H1 (cell line): ENCODE results near the gene OXCT2. TPM values are rescaled to one million over a fixed set of nuclear protein-coding genes. Genes with fewer than 3 reads are reported as not detected.

Source experiments
- CTCF ChIA-PET: fragments of 300-600 bp; sonication (Branson Sonifier 250); formaldehyde crosslinking; loops from one replicate; lab custom pipeline; 2021; ENCODE audit not compliant: partially characterized antibody; lab: Charles Lee
- POLR2A ChIA-PET: fragments of 300-600 bp; sonication (Branson Sonifier 250); formaldehyde crosslinking; loops from one replicate; lab custom pipeline; 2021; ENCODE audit warnings: inconsistent platforms; ENCODE audit not compliant: partially characterized antibody; lab: Charles Lee
- DNase-seq, 2 experiments: peaks; one replicate each; pipeline versions ENCODE4 v3.0.0 to v3.0.0-alpha.2; 2010 to 2022; ENCODE audit warnings: low spot score in 2 of 2, low read depth in 1 of 2, mixed read lengths in 1 of 2
- FAIRE-seq: peaks from 2 replicates; lab custom pipeline; 2011; peaks lifted over from hg19 to GRCh38; lab: Jason Lieb, UNC
- H2AFZ ChIP-seq: 2 replicates; pipeline ENCODE4 v1.8.1; 2012; ENCODE audit warnings: low read length, inconsistent platforms
- H2AK5ac ChIP-seq: 2 replicates; pipeline ENCODE4 v1.6.1; 2013; ENCODE audit warnings: low read depth, low read length
- H2BK120ac ChIP-seq: replicated peaks from 2 replicates; pipeline ENCODE3; 2013; ENCODE audit warnings: low read depth, low read length, inconsistent platforms
- H2BK12ac ChIP-seq: 2 replicates; pipeline ENCODE4 v1.6.1; 2013; ENCODE audit warnings: low read depth, low read length
- H2BK15ac ChIP-seq: 2 replicates; pipeline ENCODE4 v1.6.1; 2013; ENCODE audit warnings: low read length
- H2BK20ac ChIP-seq: 2 replicates; pipeline ENCODE4 v1.6.1; 2013; ENCODE audit warnings: low read length
- H2BK5ac ChIP-seq: 2 replicates; pipeline ENCODE4 v1.6.1; 2013; ENCODE audit warnings: low read depth, low read length
- H3K14ac ChIP-seq: 2 replicates; pipeline ENCODE4 v1.6.1; 2013; ENCODE audit warnings: inconsistent platforms; ENCODE audit not compliant: insufficient read length
- H3K18ac ChIP-seq: 2 replicates; pipeline ENCODE4 v1.6.1; 2013; ENCODE audit warnings: low read length; ENCODE audit errors: extremely low read depth
- H3K23ac ChIP-seq: 2 replicates; pipeline ENCODE4 v1.6.1; 2013; ENCODE audit warnings: inconsistent platforms; ENCODE audit not compliant: insufficient read length
- H3K23me2 ChIP-seq: 2 replicates; pipeline ENCODE4 v1.6.1; 2013; ENCODE audit warnings: low read depth, low read length
- H3K27ac ChIP-seq: 2 replicates; pipeline ENCODE4 v1.6.1; 2011; ENCODE audit warnings: low read depth, low read length, inconsistent platforms
- H3K27me3 ChIP-seq, 4 experiments: replicated peaks in 1 of 4; 1 replicate in 1 of 4; 2 replicates in 3 of 4; pipeline versions ENCODE4 v1.6.1 to v1.8.1; 2011 to 2013; ENCODE audit warnings: low read length in 3 of 4, mild to moderate bottlenecking in 3 of 4, inconsistent platforms in 2 of 4, mixed read lengths in 2 of 4, moderate library complexity in 1 of 4; ENCODE audit not compliant: control insufficient read depth in 3 of 4, insufficient read depth in 3 of 4; ENCODE audit errors: extremely low read depth in 1 of 4
- H3K36me3 ChIP-seq, 4 experiments: 2 replicates each; pipeline versions ENCODE4 v1.6.1 to v1.8.1; 2011 to 2013; ENCODE audit warnings: mild to moderate bottlenecking in 4 of 4, low read length in 3 of 4, moderate library complexity in 2 of 4, control low read depth in 1 of 4, inconsistent platforms in 1 of 4; ENCODE audit not compliant: insufficient read depth in 4 of 4, control insufficient read depth in 2 of 4
- H3K4ac ChIP-seq: replicated peaks from 2 replicates; pipeline ENCODE3; 2013; ENCODE audit warnings: low read length, low read depth, mixed read lengths, inconsistent platforms; ENCODE audit not compliant: insufficient read length
- H3K4me1 ChIP-seq, 4 experiments: replicated peaks in 1 of 4; 1 replicate in 1 of 4; 2 replicates in 3 of 4; pipeline versions ENCODE4 v1.6.1 to v1.8.1; 2011 to 2013; ENCODE audit warnings: low read length in 3 of 4, inconsistent platforms in 2 of 4, mixed read lengths in 1 of 4; ENCODE audit not compliant: insufficient read depth in 4 of 4, control insufficient read depth in 3 of 4
- H3K4me2 ChIP-seq, 2 experiments: 2 replicates each; pipeline versions ENCODE4 v1.6.1 to v1.8.1; 2011 to 2013; ENCODE audit warnings: low read depth in 2 of 2, low read length in 2 of 2, control low read depth in 1 of 2, inconsistent platforms in 1 of 2, mild to moderate bottlenecking in 1 of 2; ENCODE audit not compliant: insufficient read depth in 1 of 2
- H3K4me3 ChIP-seq, 4 experiments: fragments of 200-600, 300-600 bp in 1 of 4; sonication (generic), shearing (Covaris generic), sonication (Bioruptor Twin) in 1 of 4; 2 replicates each; pipeline versions ENCODE4 v1.5.1 to v1.8.1; 2011 to 2016; ENCODE audit warnings: low read length in 4 of 4, low read depth in 3 of 4, control low read depth in 2 of 4, inconsistent platforms in 2 of 4, mild to moderate bottlenecking in 2 of 4, mixed read lengths in 1 of 4, moderate library complexity in 1 of 4; ENCODE audit not compliant: insufficient read depth in 2 of 4; ENCODE audit errors: extremely low read depth in 1 of 4
- H3K56ac ChIP-seq: replicated peaks from 2 replicates; pipeline ENCODE3; 2013; ENCODE audit warnings: low read depth, mild to moderate bottlenecking, mixed read lengths, low read length, inconsistent platforms; ENCODE audit not compliant: insufficient read length
- H3K79me1 ChIP-seq: 2 replicates; pipeline ENCODE4 v1.6.1; 2013; ENCODE audit warnings: low read depth, low read length, control low read depth
- H3K79me2 ChIP-seq, 2 experiments: 2 replicates each; pipeline versions ENCODE4 v1.6.1 to v1.8.1; 2012 to 2013; ENCODE audit warnings: low read length in 2 of 2, mild to moderate bottlenecking in 2 of 2, inconsistent platforms in 1 of 2; ENCODE audit not compliant: insufficient read depth in 2 of 2, control insufficient read depth in 1 of 2
- H3K9ac ChIP-seq, 4 experiments: replicated peaks in 1 of 4; 1 replicate in 1 of 4; 2 replicates in 3 of 4; pipeline versions ENCODE4 v1.6.1 to v1.8.1; 2011 to 2013; ENCODE audit warnings: low read depth in 3 of 4, low read length in 3 of 4, control low read depth in 2 of 4, mild to moderate bottlenecking in 2 of 4, moderate library complexity in 2 of 4, inconsistent platforms in 1 of 4; ENCODE audit errors: extremely low read depth in 1 of 4
- H3K9me3 ChIP-seq, 2 experiments: 2 replicates each; pipeline versions ENCODE4 v1.6.1 to v1.8.1; 2012 to 2013; ENCODE audit warnings: mild to moderate bottlenecking in 2 of 2, moderate library complexity in 2 of 2, control low read depth in 1 of 2, inconsistent platforms in 1 of 2, low read depth in 1 of 2, low read length in 1 of 2, mixed read lengths in 1 of 2; ENCODE audit not compliant: insufficient read depth in 2 of 2
- H4K20me1 ChIP-seq, 2 experiments: replicated peaks in 1 of 2; 2 replicates each; pipeline versions ENCODE3 to v1.8.1; 2011 to 2013; ENCODE audit warnings: inconsistent platforms in 2 of 2, low read length in 2 of 2, mild to moderate bottlenecking in 1 of 2; ENCODE audit not compliant: insufficient read depth in 2 of 2, control insufficient read depth in 1 of 2
- H4K5ac ChIP-seq: 2 replicates; pipeline ENCODE4 v1.6.1; 2013; ENCODE audit warnings: low read length, low read depth, mixed read lengths, inconsistent platforms; ENCODE audit not compliant: insufficient read length
- H4K8ac ChIP-seq: 2 replicates; pipeline ENCODE4 v1.8.0; 2013; ENCODE audit warnings: mild to moderate bottlenecking, moderate library complexity, low read length, inconsistent platforms; ENCODE audit not compliant: insufficient read depth; ENCODE audit errors: extremely low read depth
- H4K91ac ChIP-seq: replicated peaks from 2 replicates; pipeline ENCODE3; 2013; ENCODE audit warnings: low read length, mixed read lengths, inconsistent platforms; ENCODE audit not compliant: insufficient read length
- BRCA1 ChIP-seq: IDR thresholded peaks from 2 replicates; pipeline ENCODE4 v1.6.1; 2012; ENCODE audit warnings: low read depth, low read length, improper control_type of control experiment
- GABPA ChIP-seq: IDR thresholded peaks from 2 replicates; pipeline ENCODE4 v1.6.1; 2011; ENCODE audit warnings: mild to moderate bottlenecking, low read length, moderate library complexity, borderline replicate concordance; ENCODE audit not compliant: insufficient read depth
- RNF2 ChIP-seq: fragments of 200-900, 300-1000 bp; sonication (generic); IDR thresholded peaks from 2 replicates; pipeline ENCODE4 v1.7.1; 2016; ENCODE audit warnings: borderline replicate concordance, low read depth, mild to moderate bottlenecking, antibody characterized with exemption, low read length; ENCODE audit not compliant: poor library complexity, severe bottlenecking; ENCODE audit errors: missing control alignments
- SIN3A ChIP-seq, 2 experiments: IDR thresholded peaks in 1 of 2; conservative IDR thresholded peaks in 1 of 2; 2 replicates each; pipeline ENCODE4 v1.6.1; 2011 to 2012; ENCODE audit warnings: low read length in 2 of 2, improper control_type of control experiment in 1 of 2, low read depth in 1 of 2, mild to moderate bottlenecking in 1 of 2
- SIRT6 ChIP-seq: IDR thresholded peaks from one replicate; pipeline ENCODE4 v1.7.1; 2012; ENCODE audit warnings: low read length, inconsistent platforms
- SUZ12 ChIP-seq: fragments of 200-600 bp; sonication (generic); IDR thresholded peaks from 2 replicates; pipeline ENCODE4 v1.6.1; 2012; ENCODE audit warnings: mild to moderate bottlenecking, inconsistent platforms, low read length, moderate library complexity, mixed read lengths
- ZNF274 ChIP-seq: IDR thresholded peaks from 2 replicates; pipeline ENCODE4 v1.7.0; 2012; ENCODE audit warnings: low read length, borderline replicate concordance; ENCODE audit errors: extremely low read depth
- WGBS, 2 experiments: shearing (Covaris generic) in 1 of 2; methylation state at CpG; one replicate each; pipeline versions ENCODE4 v1.1.6 to v1.1.7; 2013 to 2015; ENCODE audit warnings: low lambda C conversion rate in 2 of 2, mixed read lengths in 2 of 2, inconsistent platforms in 1 of 2, low coverage in 1 of 2, missing lambda C conversion rate in 1 of 2; ENCODE audit not compliant: insufficient replicate concordance in 2 of 2, insufficient coverage in 1 of 2, insufficient read length in 1 of 2; ENCODE audit errors: extremely low coverage in 1 of 2, missing lambda C conversion rate in 1 of 2; 5-methylcytosine and 5-hydroxymethylcytosine counted together
- polyA plus RNA-seq, 7 experiments: library from polyadenylated mRNA; depleted of rRNA in 3 of 7; stranded (reverse) in 5 of 7; unstranded in 2 of 7; fragments of >200 nt in 5 of 7; fragments of 200-250 nt in 2 of 7; gene quantifications; 1 replicate in 5 of 7; 2 replicates in 1 of 7; 4 replicates in 1 of 7; pipeline versions ENCODE4 v1.2.1 to v1.2.3, GENCODE V29; 2011 to 2013; ENCODE audit warnings: missing spikeins in 2 of 7, mixed read lengths in 2 of 7
- total RNA-seq: library from RNA; stranded (reverse); fragmentation: NEBNext Ultra II Directional; extraction: Animal tissue kit (Norgen Biotek cat#: 25700); gene quantifications from 2 replicates; pipeline ENCODE4 v1.2.1, GENCODE V29; 2021

OXCT2 gene
- total and polyA plus RNA-seq, 2 of the 8 experiments (the other 6 are each of a cell fraction or from before 2014, with no cell fraction given), result 2.6 to 2.9 TPM

DNA sequence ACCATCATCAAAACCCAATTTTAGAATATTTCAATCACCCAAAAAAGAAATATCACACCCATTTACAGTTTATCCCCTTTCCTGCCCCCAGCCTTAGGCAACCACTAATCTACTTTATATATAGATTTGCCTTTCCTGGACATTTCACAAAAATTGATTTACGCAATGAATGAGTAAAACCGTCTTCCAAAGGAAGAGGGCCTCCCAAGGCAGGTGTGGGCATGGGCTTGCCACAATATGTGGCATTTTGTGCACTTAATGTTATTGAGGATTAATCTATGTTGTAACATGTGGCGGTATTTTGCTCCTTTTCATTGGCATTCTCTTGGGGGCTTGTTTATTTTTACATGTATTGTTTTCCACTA is 29.3 kb upstream of the OXCT2 start:
- no peak overlapping the region for H2BK20ac ChIP-seq
- H3K36me3 ChIP-seq, result no peaks in the 10 kb centered on the region
- H3K4me1 ChIP-seq, result peaks cover 0 to 3% (median 0%) of the 10 kb centered on the region in 4 experiments; a peak in 2 of 7 replicates
- H3K79me1 ChIP-seq, result no peaks in the 10 kb centered on the region
- H3K23me2 ChIP-seq, result no peaks in the 10 kb centered on the region
- no peak overlapping the region for H2AK5ac ChIP-seq
- no peak overlapping the region for H3K27ac ChIP-seq
- H2BK5ac ChIP-seq, result no peak overlapping the region
- no peak overlapping the region for H3K4ac ChIP-seq
- H3K18ac ChIP-seq, result no peak overlapping the region
- TF ChIP-seq GABPA (no peak), SUZ12 (no peak), RNF2 (no peak), SIN3A (conservative IDR thresholded peaks at IDR 0.05 in 1 of 2, IDR thresholded peaks at IDR 0.05 in 1 of 2; ENCODE audit: low read depth in 1 of 2, low read length in 2 of 2) (no peak), ZNF274 (no peak), SIRT6 (no peak), BRCA1 (no peak)
- TF ChIP-seq, all 59 proteins: peak for 0
- FAIRE-seq (no peak), DNase-seq (no peak)
- WGBS, 2 experiments, result 92% methylated on average over 3 of the region's 3 CpGs; no CpG with 5 or more reads in 1 of the 2 experiments
- Histone ChIP-seq H3K4me3 (no peak overlapping the region), H3K14ac (no peak overlapping the region), H3K79me2 (no peaks in the 10 kb centered on the region), H2BK12ac (no peak overlapping the region), H3K56ac (no peak overlapping the region), H2BK15ac (no peak overlapping the region), H3K9ac (no peak overlapping the region), H3K23ac (no peak overlapping the region), H4K8ac (no peak overlapping the region), H2BK120ac (no peak overlapping the region), H4K91ac (no peak overlapping the region), H2AFZ (no peak overlapping the region), H4K20me1 (no peaks in the 10 kb centered on the region), H3K9me3 (no peaks in the 10 kb centered on the region), H3K27me3 (no peaks in the 10 kb centered on the region; a peak in 1 of 7 replicates), H3K4me2 (no peak overlapping the region), H4K5ac (no peak overlapping the region)
- POLR2A ChIA-PET, result interaction anchor here (1.7 kb wide), 1 partner anchor 11 kb away, joined by 5 read pairs; the partner anchor contains the start of gene BMP8B
- CTCF ChIA-PET, result interaction anchor here (0.7 to 4.9 kb wide), 25 partner anchors 11 to 217 kb away, joined by 3 to 22 read pairs (median 4); partner anchors contain the start of genes BMP8B, HPCAL4 and NT5C1A
